Urinary bladder (tissue), 4 donors: Measurements from ENCODE around the gene GIMAP5. TPM values are rescaled to one million over a fixed set of nuclear protein-coding genes. Genes with fewer than 3 reads are reported as not detected.

Experiments used
- DNase-seq: peaks from one replicate; pipeline ENCODE4 v3.0.0-alpha.2; 2015; ENCODE audit errors: extremely low spot score
- H3K27ac ChIP-seq: one replicate; pipeline ENCODE4 v1.5.1; 2013; ENCODE audit warnings: low read depth, mild to moderate bottlenecking, moderate library complexity
- H3K36me3 ChIP-seq: one replicate; pipeline ENCODE4 v1.6.1; 2013; ENCODE audit warnings: mild to moderate bottlenecking, moderate library complexity; ENCODE audit not compliant: insufficient read depth
- H3K4me1 ChIP-seq: one replicate; pipeline ENCODE4 v1.6.1; 2013; ENCODE audit warnings: mild to moderate bottlenecking, moderate library complexity; ENCODE audit not compliant: insufficient read depth
- H3K4me3 ChIP-seq: one replicate; pipeline ENCODE4 v1.5.1; 2013; ENCODE audit warnings: low read depth, low read length
- WGBS: extraction: QIAGEN DNeasy Blood & Tissue Kit; methylation state at CpG from one replicate; pipeline ENCODE4 v1.1.7; 2013; 5-methylcytosine and 5-hydroxymethylcytosine counted together
- polyA plus RNA-seq: library from polyadenylated mRNA; stranded (reverse); fragments of 200-250 nt; gene quantifications from one replicate; pipeline ENCODE4 v1.2.3, GENCODE V29; 2013
- total RNA-seq: library from RNA; depleted of rRNA; stranded (reverse); fragments of >200 nt; gene quantifications from one replicate; pipeline ENCODE4 v1.2.3, GENCODE V29; 2014
- donor health status: healthy with polysubstance abuse.
- donor health status: healthy.

GIMAP5 gene
- total and polyA plus RNA-seq, 2 donors = 24.3 to 25.6 TPM

GRCh38 chr7:150723467-150723866 lies 13.8 kb upstream of the GIMAP5 start:
- no peak overlapping the region for H3K4me3 ChIP-seq
- no peak overlapping the region for H3K27ac ChIP-seq
- no peaks in the 10 kb centered on the region for H3K4me1 ChIP-seq
- DNase-seq = no peak
- 82% methylated on average over 1 of the region's 1 CpG for WGBS
- H3K36me3 ChIP-seq = no peaks in the 10 kb centered on the region

- WGBS = 60% methylated on average over 3 of the region's 3 CpGs
- Histone ChIP-seq H3K4me1 (no peaks in the 10 kb centered on the region), H3K27ac (no peak overlapping the region), H3K36me3 (no peaks in the 10 kb centered on the region), H3K4me3 (no peak overlapping the region)
- DNase-seq = no peak
Observed at GRCh38 chr7:150727381-150727780, 9.8 kb upstream of the GIMAP5 start.

GRCh38 chr7:150728011-150728410 lies 9.2 kb upstream of the GIMAP5 start:
- Histone ChIP-seq H3K4me1 (no peaks in the 10 kb centered on the region), H3K27ac (no peak overlapping the region), H3K36me3 (no peaks in the 10 kb centered on the region), H3K4me3 (no peak overlapping the region)
- DNase-seq = no peak

- DNase-seq = no peak
- Histone ChIP-seq H3K36me3 (no peaks in the 10 kb centered on the region), H3K27ac (no peak overlapping the region), H3K4me3 (no peak overlapping the region), H3K4me1 (no peaks in the 10 kb centered on the region)
Observed at GRCh38 chr7:150728609-150729008, 8.6 kb upstream of the GIMAP5 start.

- Histone ChIP-seq H3K36me3 (no peaks in the 10 kb centered on the region), H3K4me3 (no peak overlapping the region), H3K4me1 (no peaks in the 10 kb centered on the region), H3K27ac (no peak overlapping the region)
- no peak for DNase-seq
- 44% methylated on average over 1 of the region's 1 CpG for WGBS
Observed at GRCh38 chr7:150731916-150732315, 5.3 kb upstream of the GIMAP5 start.

GRCh38 chr7:150732786-150733481 lies 4.3 kb upstream of the GIMAP5 start:
- no peak for DNase-seq
- Histone ChIP-seq H3K27ac (no peak overlapping the region), H3K4me3 (no peak overlapping the region), H3K36me3 (no peaks in the 10 kb centered on the region), H3K4me1 (no peaks in the 10 kb centered on the region)
- WGBS = 57% methylated on average over 5 of the region's 5 CpGs

- WGBS = 86% methylated on average over 5 of the region's 5 CpGs
- Histone ChIP-seq H3K4me3 (no peak overlapping the region), H3K36me3 (no peaks in the 10 kb centered on the region), H3K4me1 (no peaks in the 10 kb centered on the region), H3K27ac (no peak overlapping the region)
- DNase-seq = no peak
Observed at GRCh38 chr7:150733482-150734095, 3.6 kb upstream of the GIMAP5 start.

GRCh38 chr7:150734254-150734653 lies 3.0 kb upstream of the GIMAP5 start:
- Histone ChIP-seq H3K36me3 (no peaks in the 10 kb centered on the region), H3K4me3 (no peak overlapping the region), H3K4me1 (no peaks in the 10 kb centered on the region), H3K27ac (no peak overlapping the region)
- DNase-seq = no peak
- 82% methylated on average over 3 of the region's 3 CpGs for WGBS

- no peak overlapping the region for H3K4me3 ChIP-seq
- no peaks in the 10 kb centered on the region for H3K4me1 ChIP-seq
- DNase-seq = no peak
- no peak overlapping the region for H3K27ac ChIP-seq
- 41% methylated on average over 3 of the region's 3 CpGs for WGBS
- no peaks in the 10 kb centered on the region for H3K36me3 ChIP-seq
Observed at GRCh38 chr7:150735596-150736358, 1.4 kb upstream of the GIMAP5 start.

- DNase-seq = no peak
- Histone ChIP-seq H3K27ac (no peak overlapping the region), H3K4me3 (peak overlapping the region; percentile 42), H3K4me1 (no peaks in the 10 kb centered on the region), H3K36me3 (no peaks in the 10 kb centered on the region)
- WGBS = 49% methylated on average over 4 of the region's 4 CpGs
Observed at GRCh38 chr7:150736864-150737263, 354 bp upstream of the GIMAP5 start.

GRCh38 chr7:150738092-150738491 lies 874 bp downstream of the GIMAP5 start:
- Histone ChIP-seq H3K27ac (no peak overlapping the region), H3K36me3 (no peaks in the 10 kb centered on the region), H3K4me3 (peak overlapping the region; percentile 42), H3K4me1 (no peaks in the 10 kb centered on the region)
- DNase-seq = no peak
- WGBS = 71% methylated on average over 5 of the region's 5 CpGs

- no peaks in the 10 kb centered on the region for H3K4me1 ChIP-seq
- WGBS = 69% methylated on average over 5 of the region's 5 CpGs
- DNase-seq = no peak
- peak overlapping the region; percentile 42 for H3K4me3 ChIP-seq
- peak overlapping the region; percentile 28 for H3K27ac ChIP-seq
- no peaks in the 10 kb centered on the region for H3K36me3 ChIP-seq
Observed at GRCh38 chr7:150738591-150739001, 1.4 kb downstream of the GIMAP5 start.

GRCh38 chr7:150739033-150739432 lies 1.8 kb downstream of the GIMAP5 start:
- Histone ChIP-seq H3K27ac (no peak overlapping the region), H3K4me3 (peak overlapping the region; percentile 42), H3K4me1 (no peaks in the 10 kb centered on the region), H3K36me3 (no peaks in the 10 kb centered on the region)
- no peak for DNase-seq

GRCh38 chr7:150740053-150740452 lies 2.8 kb downstream of the GIMAP5 start:
- no peaks in the 10 kb centered on the region for H3K36me3 ChIP-seq
- no peak overlapping the region for H3K27ac ChIP-seq
- no peaks in the 10 kb centered on the region for H3K4me1 ChIP-seq
- no peak for DNase-seq
- 71% methylated on average over 10 of the region's 10 CpGs for WGBS
- peak overlapping the region; percentile 4 for H3K4me3 ChIP-seq
